ENCODE measurements around the gene GFAP.

The GFAP gene

DNA sequence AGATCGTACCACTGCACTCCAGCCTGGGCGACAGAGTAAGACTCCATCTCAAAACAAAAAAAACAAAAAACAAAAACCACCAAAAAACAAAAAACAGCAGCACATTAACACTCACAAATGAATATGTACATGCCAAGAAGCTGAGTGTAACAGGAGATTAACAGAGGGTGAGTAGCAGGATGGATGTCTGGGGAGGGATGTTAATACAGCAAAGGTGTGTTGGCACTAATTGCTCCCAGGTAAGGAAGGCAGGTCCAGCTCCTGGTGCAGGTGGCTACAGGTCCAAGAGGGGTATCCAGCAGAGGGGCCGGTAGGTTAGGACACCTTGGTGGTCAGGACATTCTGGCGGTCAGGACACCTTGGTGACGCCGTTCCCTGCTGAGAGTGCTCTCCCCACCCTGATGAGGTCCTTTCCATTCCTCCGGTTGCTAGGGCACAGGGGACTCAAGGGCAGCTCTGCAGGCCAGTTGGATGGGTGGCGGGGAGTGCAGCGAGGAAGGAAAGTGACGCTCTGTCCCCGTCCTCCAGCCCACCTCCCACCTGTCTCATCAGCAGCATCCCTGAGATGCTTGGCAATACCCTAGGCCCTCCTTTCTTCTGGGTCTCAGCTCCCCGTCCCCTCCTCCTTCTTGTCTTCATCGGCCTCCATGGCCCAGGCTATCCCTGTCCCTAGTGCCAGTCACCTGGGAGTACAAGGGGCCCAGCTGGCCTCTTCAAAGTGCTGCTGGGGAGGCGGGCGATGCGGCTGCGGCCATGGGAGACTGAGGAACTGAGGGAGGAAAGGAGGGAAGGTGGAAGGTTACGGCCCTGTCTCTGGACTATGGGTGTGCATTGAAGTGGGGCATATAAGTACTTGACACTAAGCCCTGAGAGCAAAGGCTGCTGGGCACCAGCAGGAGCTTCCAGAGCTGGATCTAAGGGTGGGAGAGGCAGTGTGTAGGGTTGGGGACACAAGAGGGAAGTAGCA is 10.7 kb upstream of the GFAP start:
- peaks cover 55% of the 10 kb centered on the region; the same call in 1 of the 2 replicates for H3K36me3 ChIP-seq (ENCODE audit: insufficient read depth, low read length)
- H3K4me2 ChIP-seq (ENCODE audit: low read depth, low read length, poor library complexity, severe bottlenecking): no peak overlapping the region
- no peaks in the 10 kb centered on the region for H4K20me1 ChIP-seq (ENCODE audit: insufficient read depth, low read length, poor library complexity, severe bottlenecking)
- no peak overlapping the region for H2AFZ ChIP-seq (ENCODE audit: low read length)
- no peaks in the 10 kb centered on the region for H3K9me2 ChIP-seq (replicated peaks; ENCODE audit: low read depth, low read length)
- peaks cover 1% of the 10 kb centered on the region for H3K4me1 ChIP-seq (ENCODE audit: insufficient read depth, low read length, poor library complexity, severe bottlenecking)
- no peak overlapping the region for H3K9ac ChIP-seq (ENCODE audit: low read depth, low read length, poor library complexity, severe bottlenecking)
- no peak overlapping the region for H3K4me3 ChIP-seq (ENCODE audit: low read length, poor library complexity, severe bottlenecking)
- H3K9me3 ChIP-seq (ENCODE audit: insufficient read depth, low read depth, low read length): no peaks in the 10 kb centered on the region
- no peaks in the 10 kb centered on the region for H3K79me2 ChIP-seq (ENCODE audit: insufficient read depth, low read length)
- 0 out of 2 replicates have a peak, but pooled peaks cover 3% of the 10 kb centered on the region for H3F3A ChIP-seq (ENCODE audit: low read depth)
- no peaks in the 10 kb centered on the region for H3K27me3 ChIP-seq (ENCODE audit: insufficient read depth, low read length, poor library complexity, severe bottlenecking)
- TF ChIP-seq EZH2phosphoT487 (IDR thresholded peaks at IDR 0.05; ENCODE audit: borderline replicate concordance): no peak
- TF ChIP-seq CTCF (conservative IDR thresholded peaks at IDR 0.05; ENCODE audit: low read length): no peak

DNA sequence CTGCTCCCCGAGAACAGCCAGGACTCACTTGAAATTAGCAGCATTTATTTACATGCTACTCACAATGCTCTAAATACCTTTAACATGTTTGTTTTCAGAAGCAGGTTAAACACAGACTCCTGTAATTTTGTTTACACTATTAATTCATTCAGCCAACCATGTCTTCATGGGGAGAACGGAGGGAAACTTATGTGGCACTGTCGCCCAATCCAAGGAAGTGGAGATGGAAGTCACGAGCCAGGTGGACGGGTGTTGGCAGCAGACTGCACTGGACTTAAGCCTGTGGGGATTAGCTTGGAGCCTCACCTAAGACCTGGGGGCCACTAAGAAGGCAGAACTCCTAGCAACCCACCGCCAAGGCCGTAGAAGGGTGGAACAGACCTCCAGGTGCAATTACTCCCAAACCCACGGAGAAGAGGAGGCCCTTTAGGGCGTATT is 8.8 kb upstream of the GFAP start:
- no peaks in the 10 kb centered on the region for H3K9me3 ChIP-seq (ENCODE audit: insufficient read depth, low read depth, low read length)
- H3K79me2 ChIP-seq (ENCODE audit: insufficient read depth, low read length): no peaks in the 10 kb centered on the region
- H3K4me2 ChIP-seq (ENCODE audit: low read depth, low read length, poor library complexity, severe bottlenecking): no peak overlapping the region
- TF ChIP-seq EZH2phosphoT487 (IDR thresholded peaks at IDR 0.05; ENCODE audit: borderline replicate concordance): no peak
- no peak for TF ChIP-seq CTCF (conservative IDR thresholded peaks at IDR 0.05; ENCODE audit: low read length)
- no peak overlapping the region for H2AFZ ChIP-seq (ENCODE audit: low read length)
- 0 out of 2 replicates have a peak, but pooled peaks cover 3% of the 10 kb centered on the region for H3F3A ChIP-seq (ENCODE audit: low read depth)
- no peaks in the 10 kb centered on the region for H3K9me2 ChIP-seq (replicated peaks; ENCODE audit: low read depth, low read length)
- no peak overlapping the region for H3K9ac ChIP-seq (ENCODE audit: low read depth, low read length, poor library complexity, severe bottlenecking)
- H3K27me3 ChIP-seq (ENCODE audit: insufficient read depth, low read length, poor library complexity, severe bottlenecking): no peaks in the 10 kb centered on the region
- no peak overlapping the region for H3K4me3 ChIP-seq (ENCODE audit: low read length, poor library complexity, severe bottlenecking)
- peaks cover 11% of the 10 kb centered on the region for H3K4me1 ChIP-seq (ENCODE audit: insufficient read depth, low read length, poor library complexity, severe bottlenecking)
- H3K36me3 ChIP-seq (ENCODE audit: insufficient read depth, low read length): peaks cover 37% of the 10 kb centered on the region; the same call in 1 of the 2 replicates
- H4K20me1 ChIP-seq (ENCODE audit: insufficient read depth, low read length, poor library complexity, severe bottlenecking): no peaks in the 10 kb centered on the region

GRCh38 chr17:44922746-44923470 is 7.6 kb upstream of the GFAP start:
- Histone ChIP-seq H3K36me3 (ENCODE audit: insufficient read depth, low read length) (peaks cover 24% of the 10 kb centered on the region; the same call in 1 of the 2 replicates), H3K27me3 (ENCODE audit: insufficient read depth, low read length, poor library complexity, severe bottlenecking) (no peaks in the 10 kb centered on the region), H3K79me2 (ENCODE audit: insufficient read depth, low read length) (no peaks in the 10 kb centered on the region), H2AFZ (ENCODE audit: low read length) (no peak overlapping the region), H3K4me2 (ENCODE audit: low read depth, low read length, poor library complexity, severe bottlenecking) (no peak overlapping the region), H3F3A (ENCODE audit: low read depth) (0 out of 2 replicates have a peak, but pooled peaks cover 3% of the 10 kb centered on the region), H3K9ac (ENCODE audit: low read depth, low read length, poor library complexity, severe bottlenecking) (no peak overlapping the region), H3K4me3 (ENCODE audit: low read length, poor library complexity, severe bottlenecking) (no peak overlapping the region), H3K4me1 (ENCODE audit: insufficient read depth, low read length, poor library complexity, severe bottlenecking) (peaks cover 11% of the 10 kb centered on the region), H3K9me2 (replicated peaks; ENCODE audit: low read depth, low read length) (no peaks in the 10 kb centered on the region), H3K9me3 (ENCODE audit: insufficient read depth, low read depth, low read length) (no peaks in the 10 kb centered on the region), H4K20me1 (ENCODE audit: insufficient read depth, low read length, poor library complexity, severe bottlenecking) (no peaks in the 10 kb centered on the region)
- TF ChIP-seq EZH2phosphoT487 (IDR thresholded peaks at IDR 0.05; ENCODE audit: borderline replicate concordance): no peak
- TF ChIP-seq CTCF (conservative IDR thresholded peaks at IDR 0.05; ENCODE audit: low read length): no peak

All from Loucy (cell line).